NB4 (cell line): ENCODE results near the gene HERC3.
A peak's percentile ranks its signal among the peaks of the same experiment; 100 is the strongest.

Experiments
- DNase-seq: peaks from one replicate; pipeline ENCODE4 v3.0.0; 2010; ENCODE audit warnings: low read depth
- H3K4me3 ChIP-seq: one replicate; pipeline ENCODE4 v1.5.1; 2011; ENCODE audit warnings: mild to moderate bottlenecking, low read depth, low read length, moderate library complexity
- CTCF ChIP-seq: IDR thresholded peaks from one replicate; pipeline ENCODE4 v1.5.1; 2012; ENCODE audit warnings: low read depth, low read length
- MAX ChIP-seq: IDR thresholded peaks from 2 replicates; pipeline ENCODE4 v1.6.1; 2011; ENCODE audit warnings: low read depth, low read length
- MYC ChIP-seq: IDR thresholded peaks from 2 replicates; pipeline ENCODE4 v1.6.1; 2011; ENCODE audit warnings: low read depth, low read length
- POLR2A ChIP-seq: IDR thresholded peaks from 2 replicates; pipeline ENCODE4 v1.6.1; 2011; ENCODE audit warnings: mild to moderate bottlenecking; ENCODE audit not compliant: insufficient read length; ENCODE audit errors: extremely low read depth

The HERC3 gene

GRCh38 chr4:88621763-88622327 is 29.6 kb downstream of the HERC3 start:
- DNase-seq: no peak
- no peak overlapping the region for H3K4me3 ChIP-seq
- TF ChIP-seq MYC (no peak), MAX (no peak), POLR2A (no peak), CTCF (no peak)

- no peak overlapping the region for H3K4me3 ChIP-seq
- peak; percentile 2 for DNase-seq
- TF ChIP-seq MYC: no peak
- no peak for TF ChIP-seq CTCF
- no peak for TF ChIP-seq MAX
- no peak for TF ChIP-seq POLR2A
These were observed 30.8 kb downstream of the HERC3 start for GRCh38 chr4:88623097-88623496.

- no peak for DNase-seq
These were observed 36.5 kb downstream of the HERC3 start for GRCh38 chr4:88628746-88629145.

GRCh38 chr4:88629826-88630225 is 37.5 kb downstream of the HERC3 start:
- no peak for DNase-seq
- TF ChIP-seq MYC (no peak), POLR2A (no peak), CTCF (no peak), MAX (no peak)
- H3K4me3 ChIP-seq: no peak overlapping the region

More at GRCh38 chr4:88628746-88629145, 36.5 kb downstream of the HERC3 start:
- TF ChIP-seq MAX (no peak), POLR2A (no peak), MYC (no peak), CTCF (no peak)
- no peak overlapping the region for H3K4me3 ChIP-seq

- no peak overlapping the region for H3K4me3 ChIP-seq
- no peak for TF ChIP-seq CTCF
- TF ChIP-seq MYC: no peak
- TF ChIP-seq POLR2A: no peak
- DNase-seq: no peak
These were observed 38.5 kb downstream of the HERC3 start for GRCh38 chr4:88630756-88631155.

GRCh38 chr4:88643932-88644331 is 51.7 kb downstream of the HERC3 start:
- no peak for TF ChIP-seq CTCF
- no peak for TF ChIP-seq POLR2A
- TF ChIP-seq MYC: no peak
- no peak for TF ChIP-seq MAX
- DNase-seq: no peak
- no peak overlapping the region for H3K4me3 ChIP-seq
